ENCODE results near the gene PPP2R2D.
"Not testable (repeated sequence)": the region's sequence is repeated elsewhere in the genome, so short reads cannot be mapped to it uniquely, and the experiment has no call there.

The PPP2R2D gene

DNA sequence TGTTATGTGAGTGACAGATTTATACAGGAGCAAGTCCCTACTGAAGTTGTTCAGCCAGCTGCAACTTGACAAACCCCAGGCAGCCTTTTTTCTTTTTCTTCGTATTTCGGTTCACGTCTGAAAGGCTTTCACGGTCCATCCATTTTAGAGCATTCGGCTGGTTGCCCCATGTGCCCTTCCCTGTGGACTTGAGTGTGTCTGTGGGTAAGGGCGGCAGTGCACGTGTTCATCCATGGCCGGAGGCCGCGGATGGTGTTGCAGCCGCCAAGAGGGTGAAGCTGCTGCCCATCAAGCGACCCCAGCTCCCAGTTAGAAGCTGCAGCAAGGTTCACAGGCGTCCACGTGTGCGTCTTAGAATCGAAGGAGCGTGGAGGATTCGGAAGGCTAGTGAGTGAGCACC lies 35.9 kb downstream of the PPP2R2D start:
- Mint-ChIP-seq H3K27ac (peak overlapping the region; percentile 10), H3K36me3 (peaks cover 11% of the 10 kb centered on the region), H3K27me3 (no peaks in the 10 kb centered on the region), H3K4me3 (no peak overlapping the region), H3K9me3 (no peaks in the 10 kb centered on the region), H3K4me1 (peaks cover 33% of the 10 kb centered on the region)

- H3K36me3 Mint-ChIP-seq, result peaks cover 11% of the 10 kb centered on the region
- H3K4me3 Mint-ChIP-seq, result no peak overlapping the region
- peaks cover 25% of the 10 kb centered on the region for H3K4me1 Mint-ChIP-seq
- H3K27ac Mint-ChIP-seq, result peak overlapping the region; percentile 23
- H3K27me3 Mint-ChIP-seq, result no peaks in the 10 kb centered on the region
- H3K9me3 Mint-ChIP-seq, result no peaks in the 10 kb centered on the region
Measured at GRCh38 chr10:131937836-131938235, 37.0 kb downstream of the PPP2R2D start.

- Mint-ChIP-seq H3K27ac (no peak overlapping the region), H3K4me1 (peaks cover 25% of the 10 kb centered on the region), H3K9me3 (no peaks in the 10 kb centered on the region), H3K27me3 (no peaks in the 10 kb centered on the region), H3K36me3 (peaks cover 11% of the 10 kb centered on the region), H3K4me3 (no peak overlapping the region)
Measured at GRCh38 chr10:131938681-131939080, 37.9 kb downstream of the PPP2R2D start.

DNA sequence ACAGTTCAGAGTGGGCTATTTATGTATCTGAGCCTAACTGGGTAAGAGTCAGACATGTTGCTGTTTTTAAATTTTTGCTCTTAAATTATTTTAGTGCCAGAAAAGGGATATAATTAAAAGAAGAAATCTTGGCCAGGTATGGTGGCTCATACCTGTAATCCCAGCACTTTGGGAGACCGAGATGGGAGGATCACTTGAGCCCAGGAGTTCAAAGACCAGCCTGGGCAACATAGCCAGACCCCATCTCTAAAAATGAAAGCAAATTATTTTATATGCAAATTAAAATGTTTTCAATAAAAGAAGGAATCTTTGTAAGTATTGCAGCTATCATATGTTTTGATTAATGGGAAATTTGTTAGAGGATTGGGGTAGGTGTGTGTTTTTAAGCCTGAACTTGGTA lies 41.6 kb downstream of the PPP2R2D start:
- H3K4me3 Mint-ChIP-seq, result no peak overlapping the region
- no peaks in the 10 kb centered on the region for H3K27me3 Mint-ChIP-seq
- peaks cover 12% of the 10 kb centered on the region for H3K4me1 Mint-ChIP-seq
- H3K9me3 Mint-ChIP-seq, result no peaks in the 10 kb centered on the region
- H3K27ac Mint-ChIP-seq, result no peak overlapping the region
- peaks cover 11% of the 10 kb centered on the region for H3K36me3 Mint-ChIP-seq

DNA sequence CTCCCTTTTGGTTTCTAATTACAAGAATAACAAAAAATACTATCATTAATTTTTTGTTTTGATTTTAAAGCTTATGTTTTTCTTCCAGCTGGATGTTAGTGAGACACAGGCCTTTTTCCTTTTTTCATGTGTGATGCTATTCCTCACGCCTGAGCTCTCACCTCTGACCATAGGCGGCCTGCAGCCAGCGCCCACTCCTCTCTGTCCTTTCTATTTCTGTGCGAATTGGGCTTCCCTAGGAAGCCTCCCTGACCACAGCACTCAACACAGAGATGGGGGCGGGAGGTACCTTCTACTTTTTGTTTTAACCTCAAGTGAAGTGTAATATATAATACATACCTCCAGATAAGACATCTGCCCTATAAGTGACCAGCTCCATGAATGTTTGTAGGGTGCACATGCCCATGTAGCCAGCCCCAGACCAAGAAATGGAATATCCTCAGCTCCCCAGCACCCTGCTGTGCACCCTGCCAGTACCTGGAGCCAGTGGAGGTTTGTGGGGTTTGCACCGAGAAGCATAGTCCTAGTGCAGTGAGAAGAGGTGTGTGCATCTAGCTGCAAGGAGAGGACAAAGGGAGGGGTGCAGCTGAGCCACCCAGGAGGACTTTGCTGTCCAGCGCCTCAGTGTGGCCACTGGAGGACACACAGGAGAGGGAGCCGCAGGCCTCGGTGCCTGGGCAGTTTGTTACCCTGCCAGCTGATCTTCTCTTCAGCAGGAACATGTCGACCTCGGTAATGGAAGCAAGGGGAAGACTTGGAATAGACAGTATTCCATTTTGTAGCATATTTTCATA lies 42.4 kb downstream of the PPP2R2D start:
- H3K4me3 Mint-ChIP-seq, result no peak overlapping the region
- no peaks in the 10 kb centered on the region for H3K9me3 Mint-ChIP-seq
- H3K27ac Mint-ChIP-seq, result peak overlapping the region; percentile 65
- no peaks in the 10 kb centered on the region for H3K27me3 Mint-ChIP-seq
- peaks cover 9% of the 10 kb centered on the region for H3K36me3 Mint-ChIP-seq
- H3K4me1 Mint-ChIP-seq, result peaks cover 12% of the 10 kb centered on the region

DNA sequence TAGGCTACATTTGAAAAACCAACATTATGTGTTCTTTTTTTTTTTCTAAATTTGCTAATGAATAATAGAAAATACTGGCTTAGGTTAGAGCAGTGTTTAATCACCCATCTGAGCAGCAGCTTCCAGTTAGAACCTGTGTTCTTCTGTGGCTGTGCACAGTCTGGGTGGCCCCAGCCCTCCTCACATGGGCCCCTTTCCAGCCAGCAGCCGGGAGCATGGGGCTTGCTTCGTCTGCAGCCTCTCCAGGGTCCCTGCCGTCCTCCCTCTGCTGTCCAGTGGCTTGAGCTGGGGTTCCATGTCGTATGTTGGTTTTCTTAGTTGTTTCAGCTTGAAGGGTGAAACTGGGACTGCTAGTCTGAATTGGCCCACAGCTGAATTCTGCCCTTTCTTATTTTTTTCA lies 43.6 kb downstream of the PPP2R2D start:
- peaks cover 12% of the 10 kb centered on the region for H3K4me1 Mint-ChIP-seq
- no peak overlapping the region for H3K4me3 Mint-ChIP-seq
- H3K27me3 Mint-ChIP-seq, result no peaks in the 10 kb centered on the region
- H3K27ac Mint-ChIP-seq, result no peak overlapping the region
- H3K9me3 Mint-ChIP-seq, result no peaks in the 10 kb centered on the region
- H3K36me3 Mint-ChIP-seq, result peaks cover 9% of the 10 kb centered on the region

- H3K9me3 Mint-ChIP-seq, result no peaks in the 10 kb centered on the region
- H3K27ac Mint-ChIP-seq, result no peak overlapping the region
- H3K4me3 Mint-ChIP-seq, result no peak overlapping the region
- peaks cover 7% of the 10 kb centered on the region for H3K36me3 Mint-ChIP-seq
- H3K4me1 Mint-ChIP-seq, result peaks cover 12% of the 10 kb centered on the region
- H3K27me3 Mint-ChIP-seq, result no peaks in the 10 kb centered on the region
Measured at GRCh38 chr10:131944976-131945695, 44.3 kb downstream of the PPP2R2D start.

DNA sequence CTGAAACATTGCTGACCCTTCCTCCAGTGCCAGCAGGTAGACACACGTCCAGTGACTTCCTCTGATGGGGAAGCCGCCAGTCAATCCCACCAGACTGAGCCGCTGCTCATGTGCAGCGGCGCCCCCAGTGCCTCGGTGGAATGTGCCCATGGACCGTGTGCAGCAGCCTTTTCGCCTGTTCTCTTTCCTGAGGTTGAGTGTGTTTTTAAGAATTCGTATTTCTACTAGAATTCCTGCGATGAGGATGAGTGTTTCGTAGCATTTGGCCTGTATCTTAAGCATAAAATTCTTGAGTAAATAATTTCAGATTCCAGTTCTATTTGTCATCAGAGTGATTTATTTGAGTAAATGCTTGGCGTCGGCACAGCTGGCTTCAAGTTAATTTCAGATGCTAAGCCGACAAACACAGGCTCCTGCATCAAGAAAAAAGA lies 45.5 kb downstream of the PPP2R2D start:
- Mint-ChIP-seq H3K27ac (no peak overlapping the region), H3K4me3 (no peak overlapping the region), H3K4me1 (peaks cover 12% of the 10 kb centered on the region), H3K27me3 (no peaks in the 10 kb centered on the region), H3K36me3 (peaks cover 2% of the 10 kb centered on the region), H3K9me3 (no peaks in the 10 kb centered on the region)

- H3K4me3 Mint-ChIP-seq, result no peak overlapping the region
- H3K27me3 Mint-ChIP-seq, result no peaks in the 10 kb centered on the region
- H3K36me3 Mint-ChIP-seq, result peaks cover 2% of the 10 kb centered on the region
- H3K9me3 Mint-ChIP-seq, result no peaks in the 10 kb centered on the region
- peaks cover 12% of the 10 kb centered on the region for H3K4me1 Mint-ChIP-seq
- no peak overlapping the region for H3K27ac Mint-ChIP-seq
Measured at GRCh38 chr10:131946880-131947279, 46.1 kb downstream of the PPP2R2D start.

DNA sequence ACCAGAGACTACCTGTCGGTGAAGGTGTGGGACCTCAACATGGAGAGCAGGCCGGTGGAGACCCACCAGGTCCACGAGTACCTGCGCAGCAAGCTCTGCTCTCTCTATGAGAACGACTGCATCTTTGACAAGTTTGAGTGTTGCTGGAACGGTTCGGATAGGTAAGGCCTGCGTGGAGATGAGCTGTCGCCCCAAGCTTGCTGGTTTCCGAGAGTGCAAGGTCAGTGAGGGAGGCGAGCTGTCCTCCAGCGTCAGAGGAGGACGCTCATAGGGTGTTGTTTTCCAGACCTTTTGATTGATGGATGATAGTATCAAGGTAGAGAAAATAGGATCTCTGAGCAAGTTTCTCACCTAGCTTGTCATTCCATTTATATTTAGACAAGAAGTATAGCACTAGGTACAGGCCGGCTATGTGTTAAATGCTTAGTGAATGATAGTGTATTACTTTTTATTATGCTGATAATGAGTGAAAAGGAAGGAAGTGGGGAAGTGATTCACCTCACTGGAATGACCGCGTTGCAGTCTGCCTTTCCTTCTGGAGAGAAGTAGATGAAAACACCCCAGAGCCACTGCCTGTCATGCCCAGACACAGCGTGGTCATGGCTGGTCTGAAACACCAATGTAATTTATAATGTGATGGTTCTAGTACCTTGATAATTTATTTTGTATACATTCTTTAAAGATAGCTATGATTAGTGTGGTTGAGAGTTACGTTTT lies 47.0 kb downstream of the PPP2R2D start:
- H3K36me3 Mint-ChIP-seq, result peaks cover 2% of the 10 kb centered on the region
- no peaks in the 10 kb centered on the region for H3K9me3 Mint-ChIP-seq
- no peak overlapping the region for H3K27ac Mint-ChIP-seq
- H3K4me3 Mint-ChIP-seq, result no peak overlapping the region
- H3K27me3 Mint-ChIP-seq, result no peaks in the 10 kb centered on the region
- peaks cover 12% of the 10 kb centered on the region for H3K4me1 Mint-ChIP-seq

- Mint-ChIP-seq H3K27me3 (no peaks in the 10 kb centered on the region), H3K9me3 (no peaks in the 10 kb centered on the region), H3K36me3 (peaks cover 2% of the 10 kb centered on the region), H3K4me1 (peaks cover 7% of the 10 kb centered on the region), H3K27ac (no peak overlapping the region), H3K4me3 (no peak overlapping the region)
Measured at GRCh38 chr10:131948501-131948900, 47.7 kb downstream of the PPP2R2D start.

DNA sequence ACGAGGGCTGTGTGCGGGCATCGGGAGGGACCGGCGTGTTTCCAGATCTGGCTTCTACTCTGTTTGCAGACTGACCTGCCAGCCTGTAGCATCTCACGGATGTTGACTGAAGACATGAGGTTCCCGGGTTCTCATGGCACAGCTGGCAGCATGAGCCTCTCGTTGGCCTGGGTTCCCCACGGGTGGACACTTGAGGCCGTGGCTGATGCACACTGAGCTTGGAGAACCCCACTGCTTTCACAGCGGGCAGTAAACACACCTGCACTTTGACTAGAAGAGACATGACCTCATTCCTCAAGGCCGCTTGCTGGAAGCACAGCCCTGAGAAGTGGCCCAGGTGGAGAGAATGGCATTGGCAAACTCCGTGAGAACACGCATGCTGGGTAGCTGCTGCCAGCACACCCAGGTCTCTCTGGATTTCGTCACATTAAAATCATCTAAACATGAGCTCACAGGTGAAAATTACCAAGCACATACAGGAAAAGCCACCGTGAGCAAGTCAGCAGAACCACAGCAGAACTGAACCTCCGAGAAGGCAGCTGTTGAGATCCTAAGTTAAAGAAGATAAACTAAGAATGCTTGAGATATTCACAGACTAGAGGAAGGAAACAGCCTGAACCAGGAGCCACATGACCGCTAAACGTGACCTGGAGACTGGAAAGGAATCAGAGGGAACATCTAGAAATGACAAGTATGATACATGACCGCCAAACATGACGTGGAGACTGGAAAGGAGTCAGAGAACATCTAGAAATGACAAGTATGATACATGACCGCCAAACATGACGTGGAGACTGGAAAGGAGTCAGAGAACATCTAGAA lies 48.4 kb downstream of the PPP2R2D start:
- Mint-ChIP-seq H3K9me3 (no peaks in the 10 kb centered on the region), H3K36me3 (peaks cover 1% of the 10 kb centered on the region), H3K27ac (no peak overlapping the region), H3K4me3 (no peak overlapping the region), H3K27me3 (no peaks in the 10 kb centered on the region), H3K4me1 (no peaks in the 10 kb centered on the region)

DNA sequence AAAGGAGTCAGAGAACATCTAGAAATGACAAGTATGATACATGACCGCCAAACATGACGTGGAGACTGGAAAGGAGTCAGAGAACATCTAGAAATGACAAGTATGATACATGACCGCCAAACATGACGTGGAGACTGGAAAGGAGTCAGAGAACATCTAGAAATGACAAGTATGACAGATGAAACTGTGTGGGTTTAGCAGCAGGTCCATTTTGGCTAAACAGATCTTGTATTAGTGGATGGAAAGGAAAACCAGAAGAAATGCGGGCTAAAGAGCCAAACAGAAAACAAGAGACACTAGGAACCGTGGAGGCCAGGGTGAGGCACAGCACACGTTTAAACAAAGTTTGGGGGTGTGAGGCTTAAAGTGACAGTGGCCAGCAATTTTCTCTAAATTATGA lies 49.1 kb downstream of the PPP2R2D start:
- not testable (repeated sequence) for H3K27ac Mint-ChIP-seq, H3K4me1 Mint-ChIP-seq, H3K4me3 Mint-ChIP-seq, H3K9me3 Mint-ChIP-seq, H3K27me3 Mint-ChIP-seq, H3K36me3 Mint-ChIP-seq

- H3K9me3 Mint-ChIP-seq, result no peaks in the 10 kb centered on the region
- no peaks in the 10 kb centered on the region for H3K27me3 Mint-ChIP-seq
- H3K27ac Mint-ChIP-seq, result no peak overlapping the region
- H3K4me1 Mint-ChIP-seq, result no peaks in the 10 kb centered on the region
- H3K4me3 Mint-ChIP-seq, result no peak overlapping the region
- peaks cover 9% of the 10 kb centered on the region for H3K36me3 Mint-ChIP-seq
Measured at GRCh38 chr10:131954356-131954965, 53.7 kb downstream of the PPP2R2D start.
